Endodermal cell (in vitro differentiated cells): ENCODE results near the gene NFATC2. TPM values are rescaled to one million over a fixed set of nuclear protein-coding genes. Genes with fewer than 3 reads are reported as not detected.

Experiments used
- DNase-seq: peaks from one replicate; pipeline ENCODE4 v3.0.0-alpha.2; 2017
- H3K27ac ChIP-seq: 2 replicates; pipeline ENCODE4 v1.5.1; 2013; ENCODE audit warnings: mild to moderate bottlenecking, low read depth, low read length, moderate library complexity
- H3K27me3 ChIP-seq: 2 replicates; pipeline ENCODE4 v1.6.1; 2013; ENCODE audit warnings: mild to moderate bottlenecking, low read length, moderate library complexity; ENCODE audit not compliant: insufficient read depth, control insufficient read depth, poor library complexity, severe bottlenecking
- H3K36me3 ChIP-seq: 2 replicates; pipeline ENCODE4 v1.7.0; 2013; ENCODE audit warnings: mild to moderate bottlenecking, low read length, moderate library complexity; ENCODE audit not compliant: control insufficient read depth, insufficient read depth
- H3K4me1 ChIP-seq: one replicate; pipeline ENCODE4 v1.7.0; 2013; ENCODE audit warnings: low read length; ENCODE audit not compliant: control insufficient read depth, insufficient read depth
- H3K4me3 ChIP-seq: 2 replicates; pipeline ENCODE4 v1.5.1; 2013; ENCODE audit warnings: mild to moderate bottlenecking, low read length, moderate library complexity
- H3K9ac ChIP-seq: 2 replicates; pipeline ENCODE4 v1.6.1; 2013; ENCODE audit warnings: mild to moderate bottlenecking, low read length, moderate library complexity; ENCODE audit not compliant: poor library complexity, severe bottlenecking; ENCODE audit errors: extremely low read depth
- H3K9me3 ChIP-seq: 2 replicates; pipeline ENCODE4 v1.6.1; 2013; ENCODE audit warnings: mild to moderate bottlenecking, low read length, moderate library complexity; ENCODE audit not compliant: control insufficient read depth
- H3K27ac Mint-ChIP-seq: 2 replicates; pipeline ENCODE4 v1.8.0; 2020; ENCODE audit warnings: mixed read lengths
- H3K27me3 Mint-ChIP-seq: 2 replicates; pipeline ENCODE4 v1.8.0; 2021; ENCODE audit warnings: mild to moderate bottlenecking, mixed read lengths; ENCODE audit not compliant: insufficient read depth
- H3K36me3 Mint-ChIP-seq: 2 replicates; pipeline ENCODE4 v1.8.0; 2020; ENCODE audit warnings: low read depth, mixed read lengths
- H3K4me1 Mint-ChIP-seq: 2 replicates; pipeline ENCODE4 v1.8.0; 2020; ENCODE audit warnings: mixed read lengths
- H3K4me3 Mint-ChIP-seq: 2 replicates; pipeline ENCODE4 v1.8.0; 2020; ENCODE audit warnings: mild to moderate bottlenecking, moderate library complexity, mixed read lengths
- H3K9me3 Mint-ChIP-seq: 2 replicates; pipeline ENCODE4 v1.8.0; 2020; ENCODE audit warnings: mild to moderate bottlenecking, mixed read lengths
- CTCF ChIP-seq: fragments of 200-600 bp; sonication (generic); conservative IDR thresholded peaks from 2 replicates; pipeline ENCODE4 v1.5.0; 2021; ENCODE audit warnings: antibody characterized with exemption, mild to moderate bottlenecking
- WGBS, 2 experiments: methylation state at CpG; one replicate each; pipeline versions ENCODE4 v1.1.5 to v1.1.7; 2013; ENCODE audit warnings: missing lambda C conversion rate in 2 of 2, mixed read lengths in 1 of 2; ENCODE audit not compliant: insufficient coverage in 1 of 2, insufficient read length in 1 of 2; 5-methylcytosine and 5-hydroxymethylcytosine counted together
- total RNA-seq, 2 donors: library from RNA; stranded (reverse); fragmentation: NEBNext Ultra II Directional in 1 of 2; extraction: Animal tissue kit (Norgen Biotek cat#: 25700) in 1 of 2; gene quantifications; 2 replicates in 1 of 2; 3 replicates in 1 of 2; pipeline ENCODE4 v1.2.1, GENCODE V29; 2021

NFATC2 gene
- total RNA-seq, 2 donors from 2014 or later: 1.5 to 2.1 TPM

- Histone ChIP-seq H3K4me1 (no peaks in the 10 kb centered on the region), H3K27ac (no peak overlapping the region), H3K27me3 (no peaks in the 10 kb centered on the region), H3K9me3 (no peaks in the 10 kb centered on the region), H3K36me3 (no peaks in the 10 kb centered on the region), H3K4me3 (no peak overlapping the region), H3K9ac (no peak overlapping the region)
- no peak for TF ChIP-seq CTCF
- Mint-ChIP-seq H3K4me3 (no peak overlapping the region), H3K36me3 (no peaks in the 10 kb centered on the region), H3K27me3 (no peaks in the 10 kb centered on the region), H3K27ac (no peak overlapping the region), H3K4me1 (peaks cover 13% of the 10 kb centered on the region), H3K9me3 (no peaks in the 10 kb centered on the region)
- DNase-seq: no peak
- WGBS, 2 experiments: 85 to 88% methylated on average over 5 to 7 of the region's 7 CpGs
Measured at GRCh38 chr20:51487076-51487475, 55.4 kb downstream of the NFATC2 start.

- WGBS, 2 experiments: 87 to 93% methylated on average over 6 to 12 of the region's 12 CpGs
- H3K36me3 ChIP-seq: no peaks in the 10 kb centered on the region
- H3K27ac Mint-ChIP-seq: no peak overlapping the region
- no peak for TF ChIP-seq CTCF
- no peaks in the 10 kb centered on the region for H3K36me3 Mint-ChIP-seq
- no peak for DNase-seq
- no peak overlapping the region for H3K4me3 Mint-ChIP-seq
- no peaks in the 10 kb centered on the region for H3K9me3 Mint-ChIP-seq
- no peaks in the 10 kb centered on the region for H3K4me1 ChIP-seq
- peaks cover 10% of the 10 kb centered on the region for H3K4me1 Mint-ChIP-seq
- H3K27me3 Mint-ChIP-seq: no peaks in the 10 kb centered on the region
- H3K9me3 ChIP-seq: no peaks in the 10 kb centered on the region
- no peak overlapping the region for H3K9ac ChIP-seq
- no peak overlapping the region for H3K27ac ChIP-seq
- no peak overlapping the region for H3K4me3 ChIP-seq
- no peaks in the 10 kb centered on the region for H3K27me3 ChIP-seq
Measured at GRCh38 chr20:51486197-51487005, 56.1 kb downstream of the NFATC2 start.

GRCh38 chr20:51484831-51485230 is 57.7 kb downstream of the NFATC2 start:
- no peaks in the 10 kb centered on the region for H3K36me3 ChIP-seq
- no peak overlapping the region for H3K9ac ChIP-seq
- H3K9me3 ChIP-seq: no peaks in the 10 kb centered on the region
- H3K9me3 Mint-ChIP-seq: no peaks in the 10 kb centered on the region
- no peaks in the 10 kb centered on the region for H3K27me3 ChIP-seq
- DNase-seq: no peak
- H3K27ac ChIP-seq: no peak overlapping the region
- no peak for TF ChIP-seq CTCF
- H3K4me1 Mint-ChIP-seq: peaks cover 10% of the 10 kb centered on the region
- no peak overlapping the region for H3K4me3 ChIP-seq
- H3K27ac Mint-ChIP-seq: no peak overlapping the region
- H3K4me3 Mint-ChIP-seq: no peak overlapping the region
- H3K27me3 Mint-ChIP-seq: no peaks in the 10 kb centered on the region
- no peaks in the 10 kb centered on the region for H3K4me1 ChIP-seq
- 94 to 98% methylated on average over 4 of the region's 4 CpGs for WGBS, 2 experiments
- H3K36me3 Mint-ChIP-seq: no peaks in the 10 kb centered on the region
